VCaP (cell line): ENCODE measurements around the gene COL6A1.

Experiments
- H3K27ac ChIP-seq: fragments of 450-650 bp; 2 replicates; pipeline ENCODE4 v1.5.1; 2017
- TF ChIP-seq, protein P1 (sequence below): fragments of 450-650 bp; conservative IDR thresholded peaks from 2 replicates; pipeline ENCODE4 v1.5.1; 2017; ENCODE audit warnings: mild to moderate bottlenecking, moderate library complexity

Gene COL6A1

DNA sequence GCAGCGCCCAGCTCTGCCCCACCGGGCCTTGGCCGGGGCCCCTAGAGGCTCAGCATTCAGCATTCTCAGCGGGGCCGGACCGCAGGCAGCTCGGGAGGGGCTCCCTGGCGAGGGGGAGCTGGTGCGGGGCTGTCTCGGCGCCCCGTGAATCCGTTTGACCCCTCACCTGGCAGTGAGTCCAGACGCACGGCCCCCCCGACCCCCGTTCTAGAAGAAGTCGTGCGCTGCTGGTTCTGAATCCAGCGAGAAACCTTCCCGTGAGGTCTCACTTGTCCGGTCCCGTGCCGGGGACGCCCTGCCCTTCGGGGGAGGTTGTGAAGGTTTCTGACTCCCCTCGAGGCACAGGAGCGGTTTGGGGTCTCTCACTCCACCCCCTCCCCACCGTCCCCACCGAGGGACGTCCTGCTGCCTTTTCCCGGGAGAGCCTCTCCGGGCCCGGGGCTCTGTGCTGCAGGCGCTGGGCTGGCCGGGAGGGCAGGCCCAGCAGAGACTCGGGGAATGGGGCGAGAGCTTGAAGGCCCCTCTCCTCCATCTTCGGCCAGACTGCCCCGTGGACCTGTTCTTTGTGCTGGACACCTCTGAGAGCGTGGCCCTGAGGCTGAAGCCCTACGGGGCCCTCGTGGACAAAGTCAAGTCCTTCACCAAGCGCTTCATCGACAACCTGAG is 655 bp downstream of the COL6A1 start:
- H3K27ac ChIP-seq: peak overlapping the region; percentile 86
- TF ChIP-seq, protein P1, sequence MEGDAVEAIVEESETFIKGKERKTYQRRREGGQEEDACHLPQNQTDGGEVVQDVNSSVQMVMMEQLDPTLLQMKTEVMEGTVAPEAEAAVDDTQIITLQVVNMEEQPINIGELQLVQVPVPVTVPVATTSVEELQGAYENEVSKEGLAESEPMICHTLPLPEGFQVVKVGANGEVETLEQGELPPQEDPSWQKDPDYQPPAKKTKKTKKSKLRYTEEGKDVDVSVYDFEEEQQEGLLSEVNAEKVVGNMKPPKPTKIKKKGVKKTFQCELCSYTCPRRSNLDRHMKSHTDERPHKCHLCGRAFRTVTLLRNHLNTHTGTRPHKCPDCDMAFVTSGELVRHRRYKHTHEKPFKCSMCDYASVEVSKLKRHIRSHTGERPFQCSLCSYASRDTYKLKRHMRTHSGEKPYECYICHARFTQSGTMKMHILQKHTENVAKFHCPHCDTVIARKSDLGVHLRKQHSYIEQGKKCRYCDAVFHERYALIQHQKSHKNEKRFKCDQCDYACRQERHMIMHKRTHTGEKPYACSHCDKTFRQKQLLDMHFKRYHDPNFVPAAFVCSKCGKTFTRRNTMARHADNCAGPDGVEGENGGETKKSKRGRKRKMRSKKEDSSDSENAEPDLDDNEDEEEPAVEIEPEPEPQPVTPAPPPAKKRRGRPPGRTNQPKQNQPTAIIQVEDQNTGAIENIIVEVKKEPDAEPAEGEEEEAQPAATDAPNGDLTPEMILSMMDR: no peak; the same call in 1 of the 2 replicates

DNA sequence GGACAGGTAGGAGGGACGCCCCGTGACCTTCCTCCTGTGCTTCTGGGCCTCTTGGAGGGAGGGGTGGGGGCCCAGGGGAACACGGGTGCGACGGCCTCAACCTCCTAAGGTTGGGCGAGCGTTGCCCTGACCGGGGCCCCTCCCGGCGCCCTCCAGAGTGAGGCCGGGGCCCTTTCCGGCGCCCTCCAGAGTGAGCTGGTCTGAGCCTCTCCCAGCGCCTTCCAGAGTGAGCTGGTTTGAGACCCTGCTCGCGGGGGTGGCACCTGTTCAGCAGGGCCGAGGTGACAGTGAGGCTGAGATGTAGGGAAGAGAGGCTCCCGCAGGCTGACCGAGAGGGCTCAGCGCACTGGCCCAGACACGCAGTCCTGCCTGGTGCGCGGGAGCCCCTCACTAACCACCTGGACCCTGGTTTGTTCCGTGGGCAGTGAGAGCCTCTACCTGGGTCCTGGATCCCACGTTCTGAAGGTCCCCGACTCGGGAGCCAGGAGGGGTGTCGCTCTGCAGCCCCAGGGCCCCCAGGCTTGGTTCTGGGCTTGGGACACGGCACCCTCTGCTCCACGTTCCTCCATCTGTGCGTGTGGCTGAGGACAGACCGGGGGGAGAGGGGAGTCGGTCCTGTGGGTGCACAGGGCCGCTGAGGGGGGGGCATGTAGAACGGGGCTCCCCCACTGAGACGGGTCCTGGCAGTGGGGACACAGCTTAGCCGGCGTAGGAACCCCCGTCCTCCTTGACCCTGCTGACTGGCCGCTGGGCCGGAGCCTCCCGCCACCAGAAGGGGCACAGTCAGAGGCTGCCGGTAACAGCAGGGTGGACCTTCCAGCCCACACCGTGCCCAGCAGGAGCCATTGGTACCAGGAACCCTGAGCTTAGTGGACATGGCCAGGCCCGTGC is 1.4 kb downstream of the COL6A1 start:
- H3K27ac ChIP-seq: peak overlapping the region; percentile 86
- TF ChIP-seq, protein P1: no peak

DNA sequence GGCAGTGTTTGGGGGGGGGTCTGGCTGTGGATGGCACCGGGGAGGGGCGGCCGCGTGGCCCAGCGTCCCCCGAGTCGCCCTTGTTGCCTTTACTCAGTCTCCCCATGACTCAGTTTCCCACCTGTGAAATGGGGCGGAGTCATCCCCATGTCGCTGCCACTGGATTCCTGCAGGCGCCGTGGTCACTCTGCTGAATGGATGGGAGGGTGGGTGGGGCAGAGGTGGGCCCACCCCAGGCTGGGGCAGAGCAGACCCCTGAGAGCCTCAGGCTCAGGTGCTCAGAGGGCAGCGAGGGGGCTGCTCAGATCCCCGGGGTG is 2.0 kb downstream of the COL6A1 start:
- H3K27ac ChIP-seq: no peak overlapping the region
- TF ChIP-seq, protein P1: no peak

DNA sequence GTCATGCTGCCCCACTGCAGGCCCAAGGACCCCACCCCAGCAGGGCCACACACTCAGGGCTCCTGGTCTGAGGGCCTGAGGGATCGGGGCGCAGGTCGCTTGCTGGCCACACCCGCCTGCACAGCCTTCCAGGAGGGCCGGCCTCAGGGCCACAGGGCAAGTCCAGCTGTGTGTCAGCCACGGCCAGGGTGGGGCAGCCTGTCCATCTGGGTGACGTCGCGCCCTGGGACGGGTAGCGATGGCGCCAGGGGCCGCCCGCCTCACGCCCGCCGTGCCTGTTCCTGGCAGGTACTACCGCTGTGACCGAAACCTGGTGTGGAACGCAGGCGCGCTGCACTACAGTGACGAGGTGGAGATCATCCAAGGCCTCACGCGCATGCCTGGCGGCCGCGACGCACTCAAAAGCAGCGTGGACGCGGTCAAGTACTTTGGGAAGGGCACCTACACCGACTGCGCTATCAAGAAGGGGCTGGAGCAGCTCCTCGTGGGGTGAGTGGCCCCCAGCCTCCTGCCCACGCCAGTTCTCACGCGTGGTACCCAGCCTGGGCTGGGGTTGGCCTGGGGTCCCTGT is 2.5 kb downstream of the COL6A1 start:
- no peak overlapping the region for H3K27ac ChIP-seq
- TF ChIP-seq, protein P1: no peak

DNA sequence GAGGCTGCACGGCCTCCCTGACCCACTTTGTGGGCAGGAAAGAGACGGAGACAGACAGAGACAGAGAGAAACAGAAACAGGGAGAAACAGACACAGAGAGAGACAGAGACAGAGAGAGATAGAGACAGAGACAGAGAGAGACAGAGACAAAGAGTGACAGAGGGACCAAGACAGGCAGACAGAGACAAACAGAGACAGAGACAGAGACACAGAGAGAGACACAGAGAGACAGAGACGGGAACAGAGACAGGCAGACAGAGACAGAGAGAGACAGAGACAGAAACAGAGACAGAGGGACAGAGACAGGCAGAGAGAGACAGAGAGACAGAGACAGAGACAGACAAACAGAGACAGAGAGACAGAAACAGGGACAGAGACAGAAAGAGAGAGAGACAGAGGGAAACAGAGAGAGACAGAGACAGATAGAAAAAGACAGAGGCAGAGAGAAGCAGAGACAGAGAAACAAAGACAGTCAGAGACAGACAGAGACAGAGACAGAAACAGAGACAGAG is 3.1 kb downstream of the COL6A1 start:
- no peak overlapping the region for H3K27ac ChIP-seq
- TF ChIP-seq, protein P1: no peak

DNA sequence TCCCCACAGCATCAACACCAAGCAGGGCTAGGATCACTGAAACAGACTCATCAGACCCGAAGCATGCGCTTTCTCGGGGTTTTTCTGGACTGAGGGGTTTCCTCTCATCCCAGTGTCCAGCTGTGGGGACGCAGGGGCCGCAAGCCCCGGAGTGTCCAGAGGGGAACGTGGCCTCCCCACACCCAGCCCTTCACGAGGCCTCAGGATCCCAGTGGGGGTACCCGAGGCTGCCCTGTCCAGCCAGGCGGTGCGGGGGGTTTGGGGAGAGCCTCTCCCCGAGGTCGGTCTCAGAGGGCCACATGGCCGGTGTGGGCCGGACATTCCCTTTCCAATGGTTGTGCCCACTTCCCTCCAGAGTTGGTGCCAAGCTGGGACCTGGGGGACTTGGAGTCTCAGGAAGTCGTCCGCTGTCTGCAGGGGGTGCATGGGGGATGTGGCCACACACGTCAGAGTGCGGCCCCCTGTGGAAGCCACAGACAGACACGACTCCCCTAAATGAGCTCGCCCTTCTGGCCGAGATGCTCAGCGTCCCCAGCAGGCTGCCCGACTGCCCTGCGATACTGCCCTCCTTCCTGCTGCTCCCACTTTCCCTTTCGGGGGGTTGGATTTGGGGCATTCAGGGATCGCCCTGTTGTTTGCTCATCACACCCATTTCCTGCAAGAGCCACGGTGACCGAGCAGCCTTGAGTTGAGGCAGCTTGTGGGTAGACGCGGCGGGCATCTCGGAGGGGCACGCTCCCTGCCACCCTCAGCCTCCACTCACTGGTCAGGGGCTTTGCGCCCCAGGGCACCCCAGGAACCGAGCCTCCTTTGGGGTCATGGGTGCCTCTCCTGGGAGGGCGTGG is 4.1 kb downstream of the COL6A1 start:
- no peak overlapping the region for H3K27ac ChIP-seq
- TF ChIP-seq, protein P1: no peak
